Gastroesophageal sphincter (tissue), 3 donors: Measurements from ENCODE around the gene LHX3.

Experiments used
- CTCF ChIP-seq, 4 experiments: fragments of 200-600 bp in 2 of 4; fragments of 450-650 bp in 2 of 4; sonication (generic) in 1 of 4; IDR thresholded peaks; one replicate each; pipeline ENCODE4 v1.5.1; 2017 to 2019; ENCODE audit warnings: antibody characterized with exemption in 4 of 4, mild to moderate bottlenecking in 2 of 4, moderate library complexity in 2 of 4
- EP300 ChIP-seq: sonication (generic); formaldehyde crosslinking; IDR thresholded peaks from one replicate; pipeline ENCODE4 v1.6.1; 2017; ENCODE audit warnings: antibody characterized with exemption, mild to moderate bottlenecking

- TF ChIP-seq CTCF (IDR thresholded peaks at IDR 0.05) (no peak), EP300 (no peak)
Measured at GRCh38 chr9:136250676-136251075, 45.7 kb upstream of the LHX3 start.
